B cell (primary cell): Measurements from ENCODE around the gene RIPOR1.

Source experiments
- EZH2 ChIP-seq: IDR thresholded peaks from 2 replicates; pipeline ENCODE4 v1.6.1; 2012; ENCODE audit warnings: borderline replicate concordance, low read depth, mild to moderate bottlenecking, moderate library complexity, low read length; ENCODE audit not compliant: insufficient read depth, poor library complexity, severe bottlenecking
- TF ChIP-seq, protein P1 (sequence below): fragments of 200-600 bp; IDR thresholded peaks from one replicate; pipeline ENCODE4 v1.8.0; 2022; ENCODE audit warnings: antibody characterized with exemption, mild to moderate bottlenecking

DNA sequence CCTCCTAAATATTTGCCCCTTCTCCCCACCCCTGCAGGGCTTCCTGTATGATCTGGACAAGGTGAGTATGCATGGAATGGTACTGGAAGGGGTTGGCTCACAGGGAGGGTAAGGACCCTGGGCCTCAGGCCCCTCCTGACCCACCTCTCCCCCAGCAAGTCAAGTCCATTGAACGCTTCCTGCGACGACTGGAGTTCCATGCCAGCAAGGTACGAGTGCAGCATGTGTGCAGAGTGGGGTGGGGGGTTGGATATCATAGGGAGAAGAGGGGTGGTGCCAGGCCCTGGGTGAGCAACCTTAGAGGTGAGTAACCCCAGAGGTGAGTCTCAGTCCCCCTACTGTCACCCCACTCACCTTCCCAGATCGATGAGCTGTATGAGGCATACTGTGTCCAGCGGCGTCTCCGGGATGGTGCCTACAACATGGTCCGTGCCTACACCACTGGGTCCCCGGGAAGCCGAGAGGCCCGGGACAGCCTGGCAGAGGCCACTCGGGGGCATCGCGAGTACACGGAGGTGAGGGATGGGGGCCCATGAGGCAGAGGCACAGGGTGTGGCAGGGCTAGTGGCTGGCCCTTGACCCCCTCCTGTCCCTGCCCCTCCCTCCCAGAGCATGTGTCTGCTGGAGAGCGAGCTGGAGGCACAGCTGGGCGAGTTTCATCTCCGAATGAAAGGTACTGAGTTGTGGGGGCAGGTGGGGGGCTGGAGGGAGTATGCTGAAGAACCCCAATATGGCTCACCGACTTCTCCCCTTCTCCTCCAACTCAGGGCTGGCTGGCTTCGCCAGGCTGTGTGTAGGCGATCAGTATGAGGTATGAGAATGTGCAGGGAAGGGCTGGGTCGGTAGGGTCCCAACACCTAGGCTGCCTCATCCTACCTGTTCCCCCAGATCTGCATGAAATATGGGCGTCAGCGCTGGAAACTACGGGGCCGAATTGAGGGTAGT, 11.3 kb downstream of the RIPOR1 start:
- TF ChIP-seq, protein P1, sequence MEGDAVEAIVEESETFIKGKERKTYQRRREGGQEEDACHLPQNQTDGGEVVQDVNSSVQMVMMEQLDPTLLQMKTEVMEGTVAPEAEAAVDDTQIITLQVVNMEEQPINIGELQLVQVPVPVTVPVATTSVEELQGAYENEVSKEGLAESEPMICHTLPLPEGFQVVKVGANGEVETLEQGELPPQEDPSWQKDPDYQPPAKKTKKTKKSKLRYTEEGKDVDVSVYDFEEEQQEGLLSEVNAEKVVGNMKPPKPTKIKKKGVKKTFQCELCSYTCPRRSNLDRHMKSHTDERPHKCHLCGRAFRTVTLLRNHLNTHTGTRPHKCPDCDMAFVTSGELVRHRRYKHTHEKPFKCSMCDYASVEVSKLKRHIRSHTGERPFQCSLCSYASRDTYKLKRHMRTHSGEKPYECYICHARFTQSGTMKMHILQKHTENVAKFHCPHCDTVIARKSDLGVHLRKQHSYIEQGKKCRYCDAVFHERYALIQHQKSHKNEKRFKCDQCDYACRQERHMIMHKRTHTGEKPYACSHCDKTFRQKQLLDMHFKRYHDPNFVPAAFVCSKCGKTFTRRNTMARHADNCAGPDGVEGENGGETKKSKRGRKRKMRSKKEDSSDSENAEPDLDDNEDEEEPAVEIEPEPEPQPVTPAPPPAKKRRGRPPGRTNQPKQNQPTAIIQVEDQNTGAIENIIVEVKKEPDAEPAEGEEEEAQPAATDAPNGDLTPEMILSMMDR: no peak
- TF ChIP-seq EZH2: no peak
